Stimulated activated CD4-positive, alpha-beta T cell treated with anti-CD3 and anti-CD28 coated beads, TNF-alpha, amount 100 ng/mL, for 1 hour (primary cell): Measurements from ENCODE around the gene ALKBH5.
A peak's percentile ranks its signal among the peaks of the same experiment; 100 is the strongest.

Experiments
- DNase-seq, 3 donors: peaks; one replicate each; pipeline ENCODE4 v3.0.0-alpha.2; 2020; ENCODE audit warnings: low read depth in 3 of 3, low spot score in 1 of 3

The ALKBH5 gene

DNA sequence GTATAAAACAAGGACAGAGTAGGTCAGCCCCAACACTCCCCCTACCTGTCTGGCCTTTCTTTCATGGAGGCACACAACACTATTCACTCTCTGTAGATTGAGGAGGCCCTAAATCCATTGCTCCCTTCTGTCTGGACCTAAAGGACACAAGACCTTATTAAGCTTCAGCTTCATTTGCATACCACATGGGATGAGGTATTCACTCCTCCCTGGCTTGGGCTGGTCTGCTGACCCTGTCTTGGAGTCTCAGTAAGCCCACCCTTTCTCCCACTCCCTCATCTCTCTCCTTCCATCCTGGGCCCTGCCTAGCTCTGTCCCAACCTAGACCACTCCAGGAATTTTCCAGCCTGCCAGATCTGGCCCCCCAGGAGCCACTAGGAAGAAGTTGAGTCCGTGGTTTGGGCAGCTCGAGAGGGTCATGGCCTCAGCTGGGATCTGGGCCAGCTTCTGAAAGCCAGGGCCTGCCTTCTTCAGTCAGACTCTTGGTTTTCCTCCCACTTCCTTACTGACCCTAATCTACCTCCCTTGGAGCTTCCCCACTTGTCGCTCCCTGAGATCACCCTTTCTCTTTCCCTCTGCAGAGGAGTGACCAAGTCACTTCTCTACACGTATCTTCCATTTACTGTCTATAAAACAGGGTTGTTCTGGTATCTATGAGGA, 35.3 kb downstream of the ALKBH5 start:
- no peak for DNase-seq

DNA sequence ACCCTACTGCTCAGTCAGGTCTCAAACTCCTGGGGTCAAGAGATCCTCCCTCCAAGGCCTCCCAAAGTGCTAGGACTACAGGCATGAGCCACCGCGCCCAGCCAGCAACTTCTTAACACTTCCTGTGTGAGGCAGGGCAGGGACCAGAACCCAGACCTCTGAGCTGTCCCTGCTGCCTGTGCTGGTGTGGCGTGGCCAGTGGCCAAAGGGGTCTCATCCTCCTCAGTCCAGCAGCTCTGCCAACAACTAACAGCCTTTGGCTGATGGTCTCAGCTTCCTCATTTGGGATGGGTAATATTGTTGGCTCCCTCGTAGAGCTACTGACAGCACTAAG, 40.4 kb downstream of the ALKBH5 start:
- no peak for DNase-seq

DNA sequence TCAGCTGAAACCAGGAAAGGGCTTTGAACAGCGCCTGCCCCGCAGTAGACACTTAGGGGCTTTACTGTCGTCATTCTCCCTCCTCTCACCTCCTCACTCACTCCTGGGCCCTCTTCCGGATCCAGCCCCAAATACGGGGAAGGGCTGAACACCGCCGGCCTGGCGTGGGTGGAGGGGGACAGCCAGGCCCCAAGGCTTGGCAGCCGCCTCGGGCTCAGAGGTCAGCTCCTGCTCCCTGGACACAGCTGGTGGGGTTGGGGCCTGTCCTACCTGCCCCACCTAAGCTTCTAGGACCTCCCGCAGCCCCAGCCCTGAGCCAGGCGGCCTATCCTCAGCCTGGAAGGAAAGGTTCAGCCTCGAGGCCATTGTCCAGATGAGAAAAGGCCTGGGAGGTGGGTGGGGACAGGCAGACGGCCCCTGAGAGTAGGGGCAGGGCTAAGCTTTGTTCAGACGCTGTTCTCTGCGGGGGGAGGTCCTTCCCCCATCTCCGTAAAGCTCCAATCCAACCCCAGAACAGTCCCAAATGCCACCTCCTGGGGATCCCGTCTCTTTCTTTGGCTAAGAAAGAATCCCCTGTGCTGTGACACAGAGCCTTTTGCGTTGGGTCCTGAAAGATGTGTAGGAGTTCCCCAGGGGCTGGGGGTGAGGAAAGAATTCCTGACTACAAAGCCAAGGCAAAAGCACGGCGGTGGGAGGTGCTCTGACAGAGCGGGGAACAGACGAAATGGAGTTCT, 40.9 kb downstream of the ALKBH5 start:
- no peak for DNase-seq

DNA sequence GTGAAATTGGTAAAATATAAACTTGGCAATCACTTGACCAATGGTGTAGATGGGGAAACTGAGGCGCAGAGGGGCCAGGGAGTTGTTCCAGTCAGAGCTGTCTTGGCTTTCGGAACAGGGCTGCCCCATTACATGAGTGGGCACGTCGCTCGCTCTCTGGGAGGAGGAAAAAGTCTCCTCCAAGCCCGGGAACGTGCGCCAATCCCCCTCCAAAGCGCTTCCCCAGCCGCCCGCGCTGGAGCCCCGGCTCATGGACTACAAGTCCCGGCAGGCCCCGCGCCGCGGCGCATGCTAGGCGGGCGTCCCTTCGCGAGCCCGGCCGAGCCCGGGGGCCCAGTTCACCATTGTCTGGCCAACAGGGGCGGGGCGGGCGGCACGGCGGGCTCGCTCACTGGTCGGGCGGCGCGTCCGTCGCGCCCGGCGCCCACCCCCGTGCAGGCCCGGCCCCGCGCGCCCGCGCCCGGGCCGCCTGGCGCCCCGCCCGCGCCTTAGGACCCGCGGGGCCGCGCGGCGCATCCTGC, 41.6 kb downstream of the ALKBH5 start, which contains the start of gene LLGL1:
Gene LLGL1 (plus strand): TSS at position 515 of the 521 bp plus-strand sequence. CDS start 48 bp downstream, outside the sequence.
- DNase-seq = peak; percentile 89 to 93 (median 90)

DNA sequence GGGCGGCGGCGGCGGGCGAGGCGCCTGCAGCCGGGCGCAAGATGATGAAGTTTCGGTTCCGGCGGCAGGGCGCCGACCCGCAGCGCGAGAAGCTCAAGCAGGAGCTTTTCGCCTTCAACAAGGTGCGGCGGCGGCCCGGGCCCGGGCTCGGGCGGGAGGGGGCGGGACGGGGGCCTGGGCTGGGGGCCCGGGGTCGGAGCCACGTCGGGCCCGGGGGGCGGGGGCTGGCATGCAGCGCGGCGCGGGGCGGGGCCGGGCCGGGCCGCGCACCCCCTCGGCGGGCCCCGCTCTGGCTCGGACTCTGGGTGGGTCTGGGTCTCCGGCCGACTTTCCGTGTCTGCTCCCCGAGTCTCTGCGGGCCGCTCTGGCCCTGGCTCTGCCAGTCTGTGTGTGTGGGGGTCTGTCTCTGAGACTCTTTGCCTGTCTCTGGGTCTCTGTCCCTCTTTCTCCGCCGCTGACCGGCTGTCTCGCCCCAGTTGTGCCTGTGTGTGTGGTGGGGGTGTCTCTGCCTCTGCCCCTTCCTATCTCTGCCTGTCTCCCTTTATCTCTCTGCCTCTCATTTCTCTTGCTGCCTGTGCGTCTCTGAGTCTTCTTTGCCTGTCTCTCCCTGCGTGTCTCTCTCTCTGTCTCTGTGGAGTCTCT, 42.1 kb downstream of the ALKBH5 start:
- DNase-seq = no peak

DNA sequence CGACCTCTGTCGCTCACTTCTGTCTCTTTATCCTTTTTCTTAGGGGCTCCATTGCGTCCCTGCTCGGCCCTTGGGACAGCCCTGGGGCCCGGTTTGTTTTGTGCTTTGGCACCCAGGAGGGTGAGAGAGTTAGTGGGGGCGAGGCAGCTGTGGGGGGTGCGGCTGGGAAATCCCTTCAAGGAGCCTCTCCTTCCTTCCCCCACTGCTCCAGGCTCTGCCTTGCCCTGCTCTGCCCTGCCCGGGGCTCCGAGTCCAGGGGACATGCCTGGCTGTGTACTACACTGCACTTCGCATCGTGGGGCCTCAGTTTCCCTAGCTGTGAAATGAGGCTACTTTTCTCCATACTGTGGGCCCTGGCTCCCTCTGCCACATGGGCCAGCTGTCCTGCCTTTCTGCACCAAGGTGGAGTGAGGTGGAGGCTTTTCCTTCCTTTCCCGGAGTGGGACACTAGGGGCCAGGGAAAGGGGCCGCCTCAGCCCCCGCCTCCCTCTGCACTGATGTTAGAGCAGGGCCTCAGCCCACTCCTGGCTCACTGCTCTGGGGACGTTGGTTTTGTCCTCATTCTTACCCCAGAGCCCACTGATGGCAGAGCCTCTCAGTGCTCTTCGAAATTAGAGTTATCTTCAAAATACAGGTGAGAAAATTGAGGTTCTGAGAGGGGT, 42.8 kb downstream of the ALKBH5 start:
- DNase-seq = no peak

DNA sequence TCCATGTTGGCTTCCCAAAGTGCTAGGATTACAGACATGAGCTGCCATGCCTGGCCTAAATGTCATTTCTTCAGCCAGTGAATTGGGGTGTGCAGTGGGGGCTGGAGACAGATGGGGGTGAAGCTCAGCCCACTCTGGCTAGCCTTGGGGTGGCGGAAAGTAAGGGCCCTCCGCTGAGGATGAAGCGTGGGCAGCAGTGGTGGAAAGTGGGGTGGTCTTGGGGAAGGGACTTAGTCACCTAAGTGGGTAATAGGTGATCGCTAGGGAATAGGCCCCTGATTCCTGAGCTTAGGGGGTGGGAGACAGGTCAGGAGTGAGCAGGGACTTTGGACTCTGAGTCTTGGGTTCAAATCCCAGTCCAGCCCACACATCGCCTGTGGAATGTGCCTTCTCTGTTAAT, 44.0 kb downstream of the ALKBH5 start:
- no peak for DNase-seq

DNA sequence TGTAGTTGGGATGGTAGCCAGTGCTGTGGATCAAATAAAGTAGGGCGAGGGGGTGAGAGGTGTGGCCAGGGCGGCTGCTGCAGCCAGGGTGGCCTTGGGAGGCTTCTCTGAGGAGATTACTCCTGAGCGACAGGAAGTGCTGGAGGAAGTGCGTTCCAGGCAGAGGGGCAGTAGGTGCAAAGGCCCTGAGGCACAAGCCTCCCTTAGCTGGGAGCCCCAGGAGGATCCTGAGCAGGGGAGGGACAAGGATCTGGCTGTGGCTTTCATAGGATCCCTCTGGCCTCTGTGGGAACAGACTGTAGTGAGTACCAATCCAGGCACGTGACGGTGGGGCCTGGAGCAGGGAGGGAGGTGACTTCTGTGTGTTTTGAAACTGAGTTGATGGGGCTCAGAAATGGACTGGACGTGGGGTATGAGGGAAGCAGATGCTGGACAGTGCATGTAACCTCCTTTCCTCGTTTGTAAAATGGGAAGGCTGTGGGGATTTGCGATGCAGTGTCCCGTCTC, 44.6 kb downstream of the ALKBH5 start:
- no peak for DNase-seq

DNA sequence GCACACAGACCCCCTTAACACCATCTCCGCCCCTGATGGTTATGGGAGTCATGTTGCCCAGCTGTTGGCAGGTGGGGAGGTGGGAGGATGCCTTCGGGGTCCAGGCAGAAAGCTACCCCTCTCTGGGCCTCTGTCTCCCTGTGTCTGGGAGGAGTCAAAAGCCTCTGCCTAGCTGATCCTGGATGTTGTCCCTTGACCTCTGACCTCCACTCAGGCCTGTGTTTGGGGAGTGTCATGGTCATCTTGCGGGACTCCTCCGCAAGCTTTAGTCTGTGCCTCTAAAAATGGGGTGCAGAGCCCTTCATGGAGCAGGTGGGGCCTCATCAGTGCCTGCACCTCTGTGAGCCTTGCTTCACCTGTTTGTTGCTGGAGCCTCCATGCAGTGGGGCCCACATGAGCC, 45.6 kb downstream of the ALKBH5 start:
- no peak for DNase-seq

DNA sequence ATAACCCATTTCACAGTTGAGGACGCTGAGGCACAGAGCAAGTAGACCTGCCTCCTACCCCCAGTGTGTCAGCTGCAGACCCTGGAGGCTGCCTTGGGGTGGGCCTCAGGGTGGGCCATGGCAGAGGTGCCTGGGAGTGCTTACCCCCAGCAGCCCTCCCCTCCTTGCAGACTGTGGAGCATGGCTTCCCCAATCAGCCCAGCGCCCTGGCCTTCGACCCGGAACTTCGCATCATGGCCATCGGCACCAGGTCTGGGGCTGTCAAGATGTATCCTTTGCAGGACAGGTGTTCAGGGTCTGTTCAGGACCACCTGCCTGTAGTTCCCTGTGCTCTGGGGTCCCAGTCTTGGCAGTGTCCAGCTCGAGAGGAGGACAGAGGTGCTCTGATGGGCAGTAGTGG, 46.1 kb downstream of the ALKBH5 start:
- no peak for DNase-seq

DNA sequence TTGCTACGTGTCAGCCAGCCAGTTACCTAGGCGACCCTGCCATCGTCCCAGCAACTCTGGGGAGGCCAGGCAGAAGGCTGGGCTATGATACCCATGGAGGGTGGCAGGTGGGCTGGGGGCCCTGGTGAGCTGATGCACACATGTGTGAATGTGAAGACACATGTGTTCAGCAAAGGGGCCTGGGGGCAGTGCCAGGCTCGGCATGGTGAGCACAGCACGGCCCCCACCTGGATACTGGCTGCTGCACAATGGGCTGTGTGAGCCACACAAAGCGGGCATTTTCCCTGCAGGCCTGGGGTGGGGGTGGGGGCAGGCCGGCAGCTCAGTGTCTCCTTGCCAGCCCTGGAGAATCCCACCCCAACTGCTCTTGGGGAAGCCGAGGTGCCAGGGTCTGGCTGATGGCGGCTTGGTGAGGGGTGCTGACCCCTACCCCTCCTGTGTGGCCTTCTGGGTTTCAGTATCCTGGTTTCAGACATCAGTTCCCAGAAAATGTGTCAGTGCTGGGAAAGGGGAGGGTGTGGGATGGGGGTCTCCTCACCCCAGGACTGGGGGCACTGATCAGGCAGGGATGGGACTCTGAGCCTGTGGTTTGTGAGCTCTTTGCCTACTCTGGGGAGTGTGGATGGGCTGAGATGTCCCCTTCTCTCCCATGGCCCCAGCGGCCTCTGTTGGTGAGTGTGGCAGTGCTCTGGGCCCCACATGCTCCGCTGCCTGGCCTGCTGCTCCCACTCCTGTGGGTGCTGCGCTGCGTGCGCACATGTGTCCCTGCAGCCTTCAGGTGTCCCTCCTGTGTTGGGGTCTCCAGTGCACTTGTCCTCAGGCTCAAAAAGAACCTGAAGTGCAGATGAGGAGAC, 46.9 kb downstream of the ALKBH5 start:
- DNase-seq = no peak

DNA sequence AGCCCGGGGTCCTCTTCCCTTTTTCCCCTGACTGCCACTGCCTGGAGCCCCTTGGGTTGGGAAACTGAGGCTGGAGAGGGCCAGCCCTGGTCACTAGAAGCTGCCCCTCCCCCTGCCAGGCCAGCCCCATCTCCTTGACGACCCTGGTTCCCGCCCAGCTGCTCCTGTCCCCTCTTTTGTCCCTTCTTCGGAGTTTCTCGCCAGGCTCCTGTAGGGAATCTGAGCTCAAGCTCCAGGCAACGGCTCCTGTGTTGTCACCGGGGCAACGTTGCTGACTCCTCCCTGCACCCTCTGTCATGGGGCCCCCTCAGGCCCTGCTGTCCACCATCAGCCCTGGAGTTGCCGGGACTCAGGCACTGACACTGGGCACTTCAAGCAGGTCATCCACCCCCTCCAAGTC, 47.5 kb downstream of the ALKBH5 start:
- DNase-seq = no peak

DNA sequence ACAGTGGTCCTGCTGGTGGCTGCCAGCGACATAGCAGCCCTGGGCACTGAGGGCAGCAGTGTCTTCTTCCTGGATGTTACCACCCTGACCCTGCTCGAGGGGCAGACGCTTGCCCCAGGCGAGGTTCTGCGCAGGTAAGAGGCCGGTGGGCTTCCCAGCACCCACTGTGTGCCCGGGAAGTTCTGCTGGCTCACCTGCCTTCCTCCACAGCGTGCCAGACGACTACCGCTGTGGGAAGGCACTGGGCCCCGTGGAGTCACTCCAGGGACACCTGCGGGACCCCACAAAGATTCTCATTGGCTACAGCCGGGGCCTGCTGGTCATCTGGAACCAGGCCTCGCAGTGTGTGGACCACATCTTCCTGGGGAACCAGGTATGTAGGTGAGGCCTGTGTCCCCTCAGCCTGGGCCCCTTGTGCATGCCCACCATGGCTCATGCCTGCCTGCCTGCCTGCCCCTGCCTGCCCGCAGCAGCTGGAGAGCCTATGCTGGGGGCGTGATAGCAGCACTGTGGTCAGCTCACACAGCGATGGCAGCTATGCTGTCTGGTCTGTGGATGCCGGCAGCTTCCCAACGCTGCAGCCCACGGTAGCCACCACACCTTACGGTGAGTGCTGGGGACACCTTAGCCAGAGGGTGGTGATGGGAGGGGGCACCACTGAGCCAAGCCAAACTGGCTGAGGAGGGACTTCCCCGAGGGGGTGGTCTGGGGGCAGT, 50.3 kb downstream of the ALKBH5 start:
- DNase-seq = no peak

DNA sequence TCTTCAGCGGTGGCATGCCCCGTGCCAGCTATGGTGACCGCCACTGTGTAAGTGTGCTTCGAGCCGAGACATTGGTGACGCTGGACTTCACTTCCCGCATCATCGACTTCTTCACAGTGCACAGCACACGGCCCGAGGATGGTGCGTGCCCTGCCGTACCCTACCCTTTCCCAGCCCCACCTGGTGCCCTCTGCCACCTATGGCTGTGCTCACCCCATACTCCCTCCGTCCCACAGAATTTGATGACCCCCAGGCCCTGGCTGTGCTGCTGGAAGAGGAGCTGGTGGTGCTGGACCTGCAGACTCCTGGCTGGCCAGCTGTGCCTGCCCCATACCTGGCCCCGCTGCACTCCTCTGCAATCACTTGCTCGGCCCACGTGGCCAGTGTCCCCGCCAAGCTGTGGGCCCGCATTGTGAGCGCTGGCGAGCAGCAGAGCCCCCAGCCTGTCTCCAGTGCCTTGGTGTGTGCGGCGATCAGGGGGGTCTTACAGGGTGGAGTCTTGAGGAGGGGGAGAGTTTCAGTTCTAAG, 51.3 kb downstream of the ALKBH5 start:
- DNase-seq = no peak

DNA sequence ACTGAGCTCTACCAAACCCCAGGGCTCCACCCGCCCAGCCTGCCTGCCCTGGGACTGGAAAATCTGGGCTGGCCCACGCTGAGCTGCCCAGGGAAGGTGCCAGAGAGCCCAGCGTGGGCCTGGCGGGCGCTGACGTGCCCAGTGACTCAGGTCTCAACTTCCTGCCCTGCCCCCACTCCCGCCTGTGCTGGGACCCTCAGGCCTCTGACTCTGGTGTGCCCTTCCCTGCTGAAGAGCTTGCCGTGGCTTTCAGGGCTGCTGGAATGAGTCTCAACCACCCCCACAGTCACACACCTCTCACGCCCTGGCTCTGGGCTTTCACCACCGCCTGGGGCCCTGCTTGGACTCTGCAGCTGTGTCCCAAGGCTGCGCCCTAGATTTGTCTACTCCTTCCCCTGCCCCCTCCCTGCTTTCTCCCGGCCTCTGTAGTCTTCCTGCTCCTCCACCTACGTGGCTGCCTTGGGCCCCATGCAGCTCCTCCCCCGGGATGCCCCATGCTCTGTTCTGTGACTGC, 52.2 kb downstream of the ALKBH5 start:
- DNase-seq = no peak

DNA sequence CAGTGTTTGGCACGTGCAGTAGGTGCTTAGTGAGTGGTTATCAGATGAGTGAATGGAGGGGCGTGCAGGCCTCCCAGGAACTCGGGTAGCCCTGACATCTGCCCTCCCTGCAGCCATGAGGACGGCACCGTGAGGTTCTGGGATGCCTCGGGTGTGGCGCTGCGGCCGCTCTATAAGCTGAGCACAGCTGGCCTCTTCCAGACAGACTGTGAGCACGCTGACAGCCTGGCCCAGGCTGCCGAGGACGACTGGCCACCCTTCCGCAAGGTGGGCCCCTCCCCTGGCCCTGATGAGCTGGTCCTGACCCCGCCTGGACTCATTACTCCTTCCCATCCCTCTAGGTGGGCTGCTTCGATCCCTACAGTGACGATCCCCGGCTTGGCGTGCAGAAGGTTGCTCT, 52.9 kb downstream of the ALKBH5 start:
- no peak for DNase-seq

DNA sequence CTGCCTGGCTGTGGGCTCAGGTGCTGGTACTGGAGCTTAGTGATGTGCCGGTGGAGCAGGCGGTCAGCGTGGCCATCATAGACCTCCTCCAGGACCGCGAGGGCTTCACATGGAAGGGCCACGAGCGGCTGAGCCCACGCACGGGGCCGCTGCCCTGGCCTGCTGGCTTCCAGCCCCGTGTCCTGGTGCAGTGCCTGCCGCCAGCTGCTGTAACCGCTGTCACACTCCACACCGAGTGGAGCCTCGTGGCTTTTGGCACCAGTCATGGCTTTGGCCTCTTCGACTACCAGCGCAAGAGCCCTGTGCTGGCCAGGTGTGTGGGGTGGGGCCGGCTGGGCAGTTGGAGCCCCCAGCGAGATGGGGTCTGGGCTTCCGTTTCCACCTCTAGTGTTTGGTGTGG, 53.8 kb downstream of the ALKBH5 start:
- no peak for DNase-seq

DNA sequence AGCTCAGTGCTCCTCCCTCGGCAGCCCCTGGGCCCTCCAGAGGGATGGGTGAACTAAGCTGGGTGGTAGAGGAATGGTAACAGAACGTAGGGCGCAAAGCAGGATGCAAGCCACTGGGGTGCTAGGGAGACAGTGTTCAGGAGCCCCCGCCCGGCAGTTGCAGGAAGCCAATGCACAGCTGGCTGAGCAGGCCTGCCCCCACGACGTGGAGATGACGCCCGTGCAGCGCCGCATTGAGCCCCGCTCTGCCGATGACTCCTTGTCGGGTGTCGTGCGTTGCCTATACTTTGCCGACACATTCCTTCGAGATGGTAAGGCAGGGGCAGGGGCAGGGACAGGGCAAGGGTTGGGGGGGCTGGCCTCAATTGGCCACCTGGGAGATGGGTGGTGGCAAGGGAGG, 54.7 kb downstream of the ALKBH5 start:
- no peak for DNase-seq

DNA sequence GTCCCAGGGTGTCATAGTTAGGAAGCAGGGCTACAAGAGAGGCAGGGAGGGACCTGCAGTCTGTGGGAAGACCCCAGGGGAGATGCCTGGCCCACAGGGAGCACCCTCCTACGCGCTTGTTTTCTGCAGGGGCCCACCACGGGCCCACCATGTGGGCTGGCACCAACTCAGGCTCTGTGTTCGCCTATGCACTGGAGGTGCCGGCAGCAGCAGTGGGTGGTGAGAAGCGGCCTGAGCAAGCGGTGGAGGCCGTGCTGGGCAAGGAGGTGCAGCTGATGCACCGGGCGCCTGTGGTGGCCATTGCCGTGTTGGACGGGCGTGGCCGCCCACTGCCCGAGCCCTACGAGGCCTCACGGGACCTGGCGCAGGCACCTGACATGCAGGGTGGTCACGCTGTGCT, 56.8 kb downstream of the ALKBH5 start:
- no peak for DNase-seq
